H54 (cell line): ENCODE results near the gene PDE4B.
"Not testable (repeated sequence)": the region's sequence is repeated elsewhere in the genome, so short reads cannot be mapped to it uniquely, and the experiment has no call there.

Experiments
- DNase-seq: peaks from one replicate; pipeline ENCODE4 v3.0.0; 2011; ENCODE audit warnings: low spot score, mixed read lengths; ENCODE audit not compliant: insufficient read length
- FAIRE-seq: peaks from 3 replicates; lab custom pipeline; 2011; peaks lifted over from hg19 to GRCh38; lab: Jason Lieb, UNC
- POLR2A ChIP-seq: IDR thresholded peaks from 2 replicates; pipeline ENCODE4 v1.6.1; 2011; ENCODE audit warnings: low read depth, mild to moderate bottlenecking, low read length

The PDE4B gene

DNA sequence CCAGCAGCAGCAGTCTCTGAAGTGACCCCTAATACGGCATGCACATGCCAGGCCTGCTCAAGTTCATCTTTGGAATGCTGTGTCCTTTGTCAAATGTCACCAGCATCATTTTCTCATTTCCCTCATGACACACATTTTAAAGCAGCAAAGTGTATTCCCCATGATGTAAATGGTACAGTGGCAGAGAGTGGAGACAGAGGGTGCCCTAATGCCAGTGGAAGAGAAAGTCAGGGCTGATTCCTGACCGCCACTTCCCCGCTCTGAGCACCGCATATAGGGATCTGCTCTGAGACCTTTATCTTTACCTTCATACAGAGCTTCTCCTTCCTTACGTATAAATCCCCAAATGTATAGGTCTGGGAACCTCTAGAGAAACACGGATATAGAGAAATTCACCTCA is 518.9 kb downstream of the PDE4B start:
- FAIRE-seq: no peak
- no peak for TF ChIP-seq POLR2A

DNA sequence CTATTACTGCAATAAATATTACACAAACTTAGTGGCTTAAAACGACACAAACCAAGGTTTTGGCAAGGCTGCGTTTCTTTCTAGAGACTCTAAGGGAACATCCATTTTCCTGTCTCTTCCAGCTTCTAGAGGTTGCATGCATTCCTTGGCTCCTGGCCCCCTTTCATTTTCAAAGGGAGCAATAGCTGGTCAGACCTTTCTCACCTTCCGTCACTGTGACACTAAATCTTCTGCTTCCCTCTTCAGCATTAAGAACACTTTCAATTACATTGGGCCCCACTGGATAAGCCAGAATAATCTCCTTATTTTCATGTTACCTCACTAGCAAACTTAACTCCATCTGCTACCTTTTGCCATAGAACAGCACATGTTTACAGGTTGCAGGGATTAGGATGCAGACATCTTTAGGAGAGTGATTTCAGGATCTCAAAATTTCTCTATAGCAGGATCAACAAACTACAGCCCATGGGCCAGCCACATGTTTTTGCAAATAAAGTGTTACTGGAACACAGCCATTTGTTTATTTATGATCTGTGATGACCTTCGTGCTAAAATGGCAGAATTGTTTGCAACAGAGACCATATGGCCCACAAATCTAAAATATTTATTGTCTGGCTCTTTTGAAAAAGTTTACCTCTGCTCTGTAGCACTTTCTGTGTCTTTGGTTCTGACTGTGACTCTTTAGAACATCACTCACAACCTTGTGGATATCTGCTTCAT is 519.7 kb downstream of the PDE4B start:
- DNase-seq (no peak), FAIRE-seq (no peak)
- TF ChIP-seq POLR2A: no peak

More for the DNA sequence above, 518.9 kb downstream of the PDE4B start:
- no peak for DNase-seq

DNA sequence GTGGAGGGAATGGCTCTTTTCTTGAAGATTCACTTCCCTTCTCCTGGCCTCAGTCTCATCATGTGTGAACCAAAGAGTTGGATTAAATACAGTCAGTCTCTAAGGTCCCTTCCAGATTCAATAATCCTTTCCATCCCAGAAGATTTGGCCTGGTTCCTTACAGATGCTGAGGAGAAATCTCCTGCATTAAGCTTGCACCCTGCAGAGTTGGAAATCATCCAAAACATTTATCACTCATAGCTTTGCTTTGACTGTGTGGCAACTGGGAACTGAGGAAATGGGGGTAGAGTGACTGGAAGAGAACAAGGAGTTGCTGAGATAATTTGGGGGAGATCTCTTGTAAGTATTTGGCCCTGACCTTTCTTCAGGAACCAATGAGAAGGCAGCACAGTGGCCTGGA is 520.7 kb downstream of the PDE4B start:
- TF ChIP-seq POLR2A: no peak
- peak; percentile 43 for FAIRE-seq
- no peak for DNase-seq

DNA sequence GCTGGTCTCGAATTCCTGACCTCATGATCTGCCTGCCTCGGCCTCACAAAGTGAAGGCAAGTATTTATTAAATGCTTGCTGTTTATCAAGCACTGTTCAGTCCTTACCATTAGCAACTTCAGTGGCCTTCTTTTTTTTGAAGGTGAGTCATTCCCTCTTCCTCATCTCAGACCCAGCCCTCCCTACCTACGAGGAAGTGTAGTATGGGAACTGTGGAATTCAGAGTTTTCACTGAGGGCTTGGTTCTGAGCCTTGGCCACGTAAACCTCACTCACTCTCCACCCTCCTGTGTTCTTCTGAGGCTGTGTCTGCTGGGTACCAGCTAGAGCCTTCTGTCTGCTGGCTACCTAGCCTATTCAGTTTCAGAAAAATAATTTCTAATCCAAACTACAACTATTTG is 523.0 kb downstream of the PDE4B start:
- peak; percentile 91 for FAIRE-seq
- TF ChIP-seq POLR2A: no peak
- peak; percentile 10 for DNase-seq

DNA sequence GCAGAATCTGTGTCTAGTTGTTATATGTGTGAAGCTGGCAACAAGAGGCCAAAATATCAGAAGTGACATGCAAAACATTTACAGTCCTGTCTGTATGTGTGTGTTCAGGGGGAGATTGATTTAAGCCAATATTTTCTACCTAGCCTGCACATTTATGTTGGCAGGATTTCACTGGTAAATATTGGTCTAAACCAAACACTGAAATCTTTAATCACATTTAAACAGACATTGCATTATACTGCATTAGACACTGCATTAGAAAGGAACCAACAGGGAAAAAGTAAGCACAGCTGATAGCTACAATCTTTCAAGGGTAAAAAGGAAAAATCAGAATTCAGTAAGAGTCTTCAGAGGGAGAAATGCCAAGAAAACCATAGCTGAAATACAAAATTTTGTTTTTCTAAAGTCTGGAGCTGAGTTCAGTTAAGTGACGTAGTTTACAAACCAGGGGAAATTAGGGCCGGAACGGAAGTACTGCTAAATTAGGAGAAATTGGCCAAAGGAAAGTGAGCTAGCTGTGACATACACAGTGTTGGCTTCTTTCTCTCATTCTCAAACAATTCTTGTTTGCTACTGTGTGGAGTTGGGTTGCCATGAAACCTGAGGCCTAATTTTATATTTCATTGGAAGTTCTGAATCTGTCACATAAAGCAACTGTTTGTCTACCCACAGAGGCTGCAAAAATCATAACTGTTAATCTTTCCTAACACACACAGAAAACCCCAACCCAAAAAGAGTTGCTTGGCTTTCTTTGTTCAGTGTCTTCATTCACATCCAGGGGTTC is 524.0 kb downstream of the PDE4B start:
- no peak for TF ChIP-seq POLR2A
- DNase-seq (no peak), FAIRE-seq (peak; percentile 6)

DNA sequence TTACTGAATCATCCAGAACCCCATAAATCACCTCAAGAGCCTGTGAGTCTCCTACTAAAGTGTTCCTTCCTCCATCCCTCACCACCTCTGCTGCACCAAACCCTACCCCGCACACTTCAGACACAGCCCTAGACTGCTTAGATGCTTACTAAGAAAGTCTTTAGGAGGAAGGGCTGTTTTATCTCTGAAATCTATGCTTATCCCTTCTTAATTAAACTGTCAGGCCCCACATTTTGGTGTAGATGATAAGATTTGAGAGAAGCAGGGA is 524.5 kb downstream of the PDE4B start:
- FAIRE-seq (no peak), DNase-seq (no peak)
- no peak for TF ChIP-seq POLR2A

DNA sequence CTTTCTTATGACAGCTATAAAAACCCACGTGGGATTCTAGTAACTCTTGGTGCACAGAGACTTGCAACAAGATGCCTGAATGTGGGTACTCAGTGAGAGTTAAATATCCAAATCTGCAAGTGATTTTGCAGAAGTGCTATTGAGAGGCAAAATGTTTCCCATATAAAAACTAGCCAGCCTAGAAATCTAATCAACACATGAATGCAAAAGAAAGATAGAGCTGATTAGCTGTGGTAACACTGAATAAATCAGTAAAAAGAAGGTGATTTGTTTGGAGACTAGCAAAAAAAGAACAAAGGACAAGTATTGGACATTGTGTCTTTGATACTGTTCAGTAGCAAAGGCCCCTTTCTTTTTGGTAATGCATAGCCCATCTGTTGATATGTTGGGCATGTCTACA is 527.5 kb downstream of the PDE4B start:
- FAIRE-seq: no peak
- no peak for DNase-seq
- TF ChIP-seq POLR2A: no peak

DNA sequence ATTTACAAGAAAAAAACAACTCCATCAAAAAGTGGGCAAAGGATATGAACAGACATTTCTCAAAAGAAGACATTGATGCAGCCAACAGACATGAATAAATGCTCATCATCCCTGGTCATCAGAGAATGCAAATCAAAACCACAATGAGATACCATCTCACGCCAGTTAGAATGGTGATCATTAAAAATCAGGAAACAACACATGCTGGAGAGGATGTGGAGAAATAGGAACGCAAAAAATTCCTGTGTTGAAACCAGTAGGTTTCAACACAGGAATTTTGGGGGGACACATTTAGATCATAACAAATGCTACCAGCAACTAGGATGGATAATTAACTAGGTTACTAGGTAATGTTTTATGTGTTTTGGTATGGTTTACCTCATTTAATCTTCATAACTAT is 529.8 kb downstream of the PDE4B start:
- DNase-seq, FAIRE-seq: not testable (repeated sequence)

DNA sequence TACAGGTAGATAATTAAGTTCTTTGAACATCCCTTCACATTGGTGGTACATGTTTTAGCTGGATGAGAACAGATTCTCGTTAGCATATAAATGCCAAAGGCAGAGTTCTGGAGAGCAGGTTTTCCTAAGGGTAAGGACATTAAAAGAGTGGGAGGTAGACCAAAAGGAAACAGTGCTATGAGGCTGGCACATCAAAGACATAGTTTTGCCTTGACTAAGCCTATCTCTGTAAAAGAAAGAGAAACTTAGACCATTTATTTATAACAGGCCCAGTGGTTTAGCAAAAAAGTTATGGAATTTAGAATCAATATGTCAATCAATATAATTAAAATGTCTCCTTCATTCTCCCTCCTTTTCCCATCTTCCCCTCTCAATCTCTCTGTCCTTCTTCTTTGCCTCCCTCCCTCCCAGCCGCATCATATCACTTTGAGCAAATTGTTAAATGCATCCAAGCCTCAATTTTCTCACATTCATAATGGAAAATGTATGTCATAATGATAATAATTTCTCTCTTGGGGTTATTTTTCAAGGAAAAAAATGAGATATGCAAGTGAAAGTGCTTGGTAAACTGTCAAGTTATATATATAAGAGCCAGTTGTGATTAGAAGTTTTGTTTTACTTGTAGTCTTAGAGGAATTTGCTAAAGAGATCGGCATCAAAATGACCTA is 531.4 kb downstream of the PDE4B start:
- FAIRE-seq (peak; percentile 27), DNase-seq (no peak)
- TF ChIP-seq POLR2A: no peak

DNA sequence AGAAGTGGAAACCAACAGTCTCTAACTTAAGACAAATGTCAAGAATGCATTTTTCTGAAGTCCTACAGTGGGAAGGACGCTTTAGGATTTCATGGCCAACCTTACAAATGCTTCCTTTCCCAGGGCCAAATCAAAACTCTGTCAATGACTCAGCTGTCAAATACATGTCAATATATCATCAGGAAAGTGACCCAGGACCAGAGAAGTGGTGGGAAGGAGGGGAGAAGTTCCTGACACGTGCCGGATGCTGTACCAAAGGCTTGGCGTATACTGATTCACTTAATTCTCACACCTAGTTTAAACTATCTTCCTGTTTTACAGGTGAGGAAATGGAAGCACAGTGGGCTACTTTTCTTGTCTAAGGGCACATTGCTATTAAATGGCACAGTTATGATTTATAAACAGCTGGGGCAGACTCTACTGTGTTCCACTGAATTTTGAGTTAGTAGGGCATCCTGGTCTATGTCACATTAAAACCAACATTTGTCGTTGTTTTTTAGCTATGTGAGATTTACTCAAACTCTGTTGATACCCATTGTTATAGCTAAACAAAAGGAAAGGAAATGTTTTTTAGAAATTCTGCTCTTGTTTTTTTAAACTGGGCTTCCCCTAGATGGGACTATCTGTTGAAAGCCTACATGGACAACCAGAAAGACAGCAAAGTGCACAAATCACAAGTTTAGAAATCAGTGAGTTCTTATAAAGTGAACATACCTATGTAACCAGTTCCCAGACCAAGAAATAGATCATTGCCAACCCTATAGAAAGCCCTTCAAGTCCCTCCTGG is 533.1 kb downstream of the PDE4B start:
- no peak for DNase-seq
- no peak for TF ChIP-seq POLR2A
- FAIRE-seq: no peak

DNA sequence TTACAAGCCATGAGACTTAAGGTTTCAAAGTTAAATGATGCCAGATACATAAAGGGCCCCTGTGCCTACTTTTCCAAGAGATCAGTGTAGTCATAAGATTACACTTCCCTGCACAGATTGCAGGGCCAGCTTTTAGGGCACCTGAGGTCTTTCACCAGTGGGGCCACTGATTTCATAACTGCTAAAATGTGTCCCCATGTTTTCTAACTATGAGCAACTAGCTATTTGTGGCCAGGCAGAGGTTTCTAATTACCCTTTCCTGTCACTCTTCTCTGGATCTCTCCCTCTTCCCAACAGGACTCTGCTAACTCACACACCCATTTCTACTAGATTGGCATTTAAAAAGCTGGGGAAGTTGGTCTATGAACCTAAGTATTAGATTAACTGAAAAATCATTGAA is 534.2 kb downstream of the PDE4B start:
- no peak for DNase-seq
- FAIRE-seq: no peak
- TF ChIP-seq POLR2A: no peak

DNA sequence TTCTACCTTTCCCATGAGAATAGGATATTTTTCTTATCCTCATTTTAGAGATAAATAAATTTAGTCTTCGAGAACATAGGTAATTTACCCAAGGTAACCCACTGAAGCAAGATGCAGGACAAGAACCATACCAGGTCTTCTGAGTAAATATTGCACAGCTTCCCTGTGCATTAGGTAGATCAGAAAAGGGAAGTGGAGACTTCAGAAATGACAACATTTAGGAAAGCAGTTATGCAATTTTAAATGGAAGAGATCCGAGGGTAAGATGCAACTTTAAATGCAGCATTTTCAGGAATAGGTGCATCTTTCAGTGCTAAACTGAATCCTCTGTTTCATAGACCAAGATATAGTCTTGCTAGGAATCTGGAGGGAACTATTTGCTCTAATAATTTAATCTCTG is 534.9 kb downstream of the PDE4B start:
- no peak for DNase-seq
- no peak for TF ChIP-seq POLR2A
- FAIRE-seq: no peak

DNA sequence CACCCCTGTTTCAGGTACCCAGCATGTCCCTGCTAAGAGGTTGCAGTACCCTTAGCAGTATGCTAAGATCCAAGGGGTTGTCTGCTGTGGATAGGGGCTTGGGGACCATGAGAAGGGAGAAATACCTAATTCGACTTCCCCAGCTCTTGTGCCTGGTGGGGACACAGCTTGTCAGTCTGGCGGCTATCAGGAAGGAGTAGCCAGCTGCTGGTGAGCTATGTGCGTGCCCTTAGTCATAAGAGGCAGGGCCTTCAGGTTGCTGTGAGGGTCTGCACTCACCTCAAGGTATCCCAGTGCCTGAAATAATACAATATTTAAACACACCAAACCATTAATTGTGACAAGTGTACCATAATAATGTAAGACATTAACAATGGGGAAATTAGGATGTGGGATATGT is 536.2 kb downstream of the PDE4B start:
- FAIRE-seq (no peak), DNase-seq (no peak)
- TF ChIP-seq POLR2A: no peak

DNA sequence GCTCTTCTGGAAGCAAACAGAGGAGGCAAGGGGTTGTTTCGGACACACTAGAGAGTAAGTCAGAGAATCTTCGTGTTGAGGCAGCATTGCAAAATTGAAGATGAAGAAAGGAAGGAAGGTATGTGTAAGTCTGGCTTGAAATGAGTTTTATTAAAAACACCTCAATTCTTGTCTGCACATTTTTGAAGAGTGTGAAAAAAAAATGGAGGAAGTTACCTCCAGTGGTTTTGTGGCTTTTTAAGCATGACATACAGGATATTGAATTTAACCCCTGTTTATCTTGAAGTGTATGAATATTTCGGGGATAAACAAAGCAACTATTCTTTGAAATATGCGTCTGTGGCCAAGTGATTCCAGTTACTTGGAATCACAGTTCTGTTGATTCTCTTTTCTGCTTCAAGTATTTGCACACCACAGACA is 538.0 kb downstream of the PDE4B start:
- DNase-seq (no peak), FAIRE-seq (peak; percentile 90)
- TF ChIP-seq POLR2A: no peak
